Measurements from ENCODE around the gene SSR3.

The SSR3 gene

GRCh38 chr3:156535162-156535627, 19.7 kb downstream of the SSR3 start:
- H3K79me2 ChIP-seq (ENCODE audit: insufficient read depth, low read length): no peaks in the 10 kb centered on the region
- no peak overlapping the region for H2AFZ ChIP-seq (ENCODE audit: low read length)
- H3K4me3 ChIP-seq (ENCODE audit: low read depth, low read length, poor library complexity, severe bottlenecking): no peak overlapping the region
- peaks cover 9% of the 10 kb centered on the region; the same call in 1 of the 2 replicates for H3K36me3 ChIP-seq (ENCODE audit: insufficient read depth, low read length)
- no peak overlapping the region for H3K9ac ChIP-seq (ENCODE audit: low read length)
- TF ChIP-seq EZH2 (IDR thresholded peaks at IDR 0.05; ENCODE audit: borderline replicate concordance, low read length): no peak
- TF ChIP-seq, protein P1, sequence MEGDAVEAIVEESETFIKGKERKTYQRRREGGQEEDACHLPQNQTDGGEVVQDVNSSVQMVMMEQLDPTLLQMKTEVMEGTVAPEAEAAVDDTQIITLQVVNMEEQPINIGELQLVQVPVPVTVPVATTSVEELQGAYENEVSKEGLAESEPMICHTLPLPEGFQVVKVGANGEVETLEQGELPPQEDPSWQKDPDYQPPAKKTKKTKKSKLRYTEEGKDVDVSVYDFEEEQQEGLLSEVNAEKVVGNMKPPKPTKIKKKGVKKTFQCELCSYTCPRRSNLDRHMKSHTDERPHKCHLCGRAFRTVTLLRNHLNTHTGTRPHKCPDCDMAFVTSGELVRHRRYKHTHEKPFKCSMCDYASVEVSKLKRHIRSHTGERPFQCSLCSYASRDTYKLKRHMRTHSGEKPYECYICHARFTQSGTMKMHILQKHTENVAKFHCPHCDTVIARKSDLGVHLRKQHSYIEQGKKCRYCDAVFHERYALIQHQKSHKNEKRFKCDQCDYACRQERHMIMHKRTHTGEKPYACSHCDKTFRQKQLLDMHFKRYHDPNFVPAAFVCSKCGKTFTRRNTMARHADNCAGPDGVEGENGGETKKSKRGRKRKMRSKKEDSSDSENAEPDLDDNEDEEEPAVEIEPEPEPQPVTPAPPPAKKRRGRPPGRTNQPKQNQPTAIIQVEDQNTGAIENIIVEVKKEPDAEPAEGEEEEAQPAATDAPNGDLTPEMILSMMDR (IDR thresholded peaks at IDR 0.05; ENCODE audit: low read length): no peak; the same call in 1 of the 2 replicates
- no peak overlapping the region for H3K4me2 ChIP-seq (ENCODE audit: low read length)
- H3K27ac ChIP-seq (ENCODE audit: low read depth, low read length, poor library complexity, severe bottlenecking): no peak overlapping the region
- no peaks in the 10 kb centered on the region for H3K9me3 ChIP-seq (ENCODE audit: low read length)
- no peaks in the 10 kb centered on the region for H4K20me1 ChIP-seq (ENCODE audit: insufficient read depth, low read length)
- no peaks in the 10 kb centered on the region for H3K27me3 ChIP-seq (ENCODE audit: insufficient read depth, low read length)
- H3K9me2 ChIP-seq (ENCODE audit: low read depth, low read length): no peaks in the 10 kb centered on the region
- H3F3A ChIP-seq (ENCODE audit: insufficient read depth, low read length): 0 out of 2 replicates have a peak, but pooled peaks cover 4% of the 10 kb centered on the region
- H3K4me1 ChIP-seq (ENCODE audit: insufficient read depth, low read length, severe bottlenecking): no peaks in the 10 kb centered on the region

DNA sequence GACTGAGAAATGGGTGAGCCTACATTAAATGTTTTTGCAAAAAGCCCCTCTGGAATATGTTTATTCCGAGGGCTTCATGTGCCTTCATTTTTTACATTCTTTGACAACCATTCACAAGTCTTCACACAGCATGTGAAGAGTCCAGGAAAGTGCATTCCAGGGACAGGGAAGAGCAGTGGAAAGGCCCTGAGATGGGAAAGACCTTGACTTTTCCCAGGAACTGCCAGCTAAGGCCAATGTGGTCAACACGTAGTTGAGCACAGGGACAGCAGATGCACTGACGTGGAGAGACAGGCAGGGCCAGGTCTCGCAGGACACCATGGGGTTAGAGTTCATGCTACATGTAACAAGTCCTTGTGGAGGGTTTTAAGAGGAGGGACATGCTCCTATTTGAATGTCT, 21.7 kb downstream of the SSR3 start:
- H3K4me2 ChIP-seq (ENCODE audit: low read length): no peak overlapping the region
- H3K36me3 ChIP-seq (ENCODE audit: insufficient read depth, low read length): no peaks in the 10 kb centered on the region
- no peaks in the 10 kb centered on the region for H4K20me1 ChIP-seq (ENCODE audit: insufficient read depth, low read length)
- no peak overlapping the region for H2AFZ ChIP-seq (ENCODE audit: low read length)
- H3K9me3 ChIP-seq (ENCODE audit: low read length): no peaks in the 10 kb centered on the region
- H3K27ac ChIP-seq (ENCODE audit: low read depth, low read length, poor library complexity, severe bottlenecking): no peak overlapping the region
- no peaks in the 10 kb centered on the region for H3K79me2 ChIP-seq (ENCODE audit: insufficient read depth, low read length)
- TF ChIP-seq, protein P1 (IDR thresholded peaks at IDR 0.05; ENCODE audit: low read length): no peak
- TF ChIP-seq EZH2 (IDR thresholded peaks at IDR 0.05; ENCODE audit: borderline replicate concordance, low read length): no peak
- H3K9me2 ChIP-seq (ENCODE audit: low read depth, low read length): no peaks in the 10 kb centered on the region
- no peaks in the 10 kb centered on the region for H3K27me3 ChIP-seq (ENCODE audit: insufficient read depth, low read length)
- no peak overlapping the region for H3K9ac ChIP-seq (ENCODE audit: low read length)
- 0 out of 2 replicates have a peak, but pooled peaks cover 1% of the 10 kb centered on the region for H3F3A ChIP-seq (ENCODE audit: insufficient read depth, low read length)
- H3K4me3 ChIP-seq (ENCODE audit: low read depth, low read length, poor library complexity, severe bottlenecking): no peak overlapping the region
- H3K4me1 ChIP-seq (ENCODE audit: insufficient read depth, low read length, severe bottlenecking): no peaks in the 10 kb centered on the region

DNA sequence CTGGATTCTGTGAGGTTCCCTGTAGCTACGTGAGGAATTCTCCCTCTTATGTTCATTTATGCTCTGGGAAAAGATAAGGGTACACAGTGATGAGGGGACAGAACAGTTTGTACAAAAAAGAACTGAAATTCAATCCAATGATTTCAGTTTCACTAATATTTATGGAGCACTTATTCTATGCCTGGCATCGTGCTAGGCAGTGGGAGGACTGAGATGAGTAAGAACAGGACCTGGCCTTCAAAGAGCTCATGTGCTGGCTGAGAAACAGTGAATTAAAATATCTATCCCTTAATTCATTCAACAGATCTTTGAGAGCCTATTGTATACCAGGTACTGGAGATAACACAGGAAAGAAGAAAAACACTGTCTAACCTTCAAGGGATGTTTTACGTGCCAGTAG, 22.2 kb downstream of the SSR3 start:
- no peaks in the 10 kb centered on the region for H3K27me3 ChIP-seq (ENCODE audit: insufficient read depth, low read length)
- no peak for TF ChIP-seq EZH2 (IDR thresholded peaks at IDR 0.05; ENCODE audit: borderline replicate concordance, low read length)
- TF ChIP-seq, protein P1 (IDR thresholded peaks at IDR 0.05; ENCODE audit: low read length): no peak
- no peak overlapping the region for H3K9ac ChIP-seq (ENCODE audit: low read length)
- H4K20me1 ChIP-seq (ENCODE audit: insufficient read depth, low read length): no peaks in the 10 kb centered on the region
- H3K4me3 ChIP-seq (ENCODE audit: low read depth, low read length, poor library complexity, severe bottlenecking): no peak overlapping the region
- H3K79me2 ChIP-seq (ENCODE audit: insufficient read depth, low read length): no peaks in the 10 kb centered on the region
- no peak overlapping the region for H3K4me2 ChIP-seq (ENCODE audit: low read length)
- H3K9me2 ChIP-seq (ENCODE audit: low read depth, low read length): no peaks in the 10 kb centered on the region
- no peak overlapping the region for H2AFZ ChIP-seq (ENCODE audit: low read length)
- no peak overlapping the region for H3K27ac ChIP-seq (ENCODE audit: low read depth, low read length, poor library complexity, severe bottlenecking)
- H3K36me3 ChIP-seq (ENCODE audit: insufficient read depth, low read length): no peaks in the 10 kb centered on the region
- no peaks in the 10 kb centered on the region for H3F3A ChIP-seq (ENCODE audit: insufficient read depth, low read length)
- no peaks in the 10 kb centered on the region for H3K4me1 ChIP-seq (ENCODE audit: insufficient read depth, low read length, severe bottlenecking)
- H3K9me3 ChIP-seq (ENCODE audit: low read length): no peaks in the 10 kb centered on the region
